WI38 (cell line): ENCODE results near the gene CCDC8.

Experiments
- H3K4me3 ChIP-seq: 2 replicates; pipeline ENCODE4 v1.5.1; 2011; ENCODE audit warnings: low read depth, mild to moderate bottlenecking, control low read depth, low read length
- TF ChIP-seq, protein P1 (sequence below): IDR thresholded peaks from 2 replicates; pipeline ENCODE4 v1.5.1; 2012; ENCODE audit warnings: low read depth, mild to moderate bottlenecking, control low read depth, low read length

Gene CCDC8, protein sequence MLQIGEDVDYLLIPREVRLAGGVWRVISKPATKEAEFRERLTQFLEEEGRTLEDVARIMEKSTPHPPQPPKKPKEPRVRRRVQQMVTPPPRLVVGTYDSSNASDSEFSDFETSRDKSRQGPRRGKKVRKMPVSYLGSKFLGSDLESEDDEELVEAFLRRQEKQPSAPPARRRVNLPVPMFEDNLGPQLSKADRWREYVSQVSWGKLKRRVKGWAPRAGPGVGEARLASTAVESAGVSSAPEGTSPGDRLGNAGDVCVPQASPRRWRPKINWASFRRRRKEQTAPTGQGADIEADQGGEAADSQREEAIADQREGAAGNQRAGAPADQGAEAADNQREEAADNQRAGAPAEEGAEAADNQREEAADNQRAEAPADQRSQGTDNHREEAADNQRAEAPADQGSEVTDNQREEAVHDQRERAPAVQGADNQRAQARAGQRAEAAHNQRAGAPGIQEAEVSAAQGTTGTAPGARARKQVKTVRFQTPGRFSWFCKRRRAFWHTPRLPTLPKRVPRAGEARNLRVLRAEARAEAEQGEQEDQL

DNA sequence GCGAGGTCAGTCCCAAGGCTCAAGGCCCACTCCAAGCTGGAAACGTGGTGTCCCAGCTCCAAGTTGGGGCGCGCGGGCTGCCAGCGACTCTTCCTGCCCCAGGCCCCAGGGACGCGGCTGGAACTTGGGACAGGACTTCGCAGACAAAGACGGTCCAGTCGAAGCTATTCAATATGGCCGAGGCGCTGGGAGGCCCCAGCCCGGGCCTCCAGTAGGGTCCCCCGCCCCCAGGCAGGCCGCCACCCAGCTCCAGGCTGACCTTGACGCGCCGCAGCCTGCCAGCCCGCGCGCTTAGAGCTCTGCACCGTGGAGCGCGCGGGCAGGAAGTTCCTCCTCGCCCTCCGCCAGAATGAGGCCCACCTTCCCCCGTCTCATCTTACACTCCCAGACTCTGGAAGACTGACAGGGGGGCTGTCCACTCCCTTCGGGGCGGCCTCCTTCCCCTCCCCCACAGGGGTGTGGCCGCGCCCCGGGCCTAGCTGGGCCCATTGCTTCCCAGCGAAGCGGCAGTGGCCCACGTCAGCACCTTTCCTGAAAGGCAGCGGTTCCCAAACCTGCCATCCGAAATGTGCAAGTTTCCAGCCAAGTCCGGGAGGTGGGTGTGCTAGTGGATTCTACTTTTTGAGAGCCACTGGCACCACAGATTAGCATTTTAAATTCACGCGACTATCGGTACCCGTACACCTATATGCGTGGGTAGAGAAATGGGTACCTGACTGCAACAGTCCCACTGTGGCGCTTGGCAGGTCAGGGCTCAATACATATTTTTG lies at the start of gene CCDC8:
Gene CCDC8 (minus strand): TSS at position 303 of the 770 bp plus-strand sequence. CDS start 754 bp downstream, outside the sequence.
- H3K4me3 ChIP-seq, result peak within 1 kb of the TSS; percentile 60
- TF ChIP-seq, protein P1, sequence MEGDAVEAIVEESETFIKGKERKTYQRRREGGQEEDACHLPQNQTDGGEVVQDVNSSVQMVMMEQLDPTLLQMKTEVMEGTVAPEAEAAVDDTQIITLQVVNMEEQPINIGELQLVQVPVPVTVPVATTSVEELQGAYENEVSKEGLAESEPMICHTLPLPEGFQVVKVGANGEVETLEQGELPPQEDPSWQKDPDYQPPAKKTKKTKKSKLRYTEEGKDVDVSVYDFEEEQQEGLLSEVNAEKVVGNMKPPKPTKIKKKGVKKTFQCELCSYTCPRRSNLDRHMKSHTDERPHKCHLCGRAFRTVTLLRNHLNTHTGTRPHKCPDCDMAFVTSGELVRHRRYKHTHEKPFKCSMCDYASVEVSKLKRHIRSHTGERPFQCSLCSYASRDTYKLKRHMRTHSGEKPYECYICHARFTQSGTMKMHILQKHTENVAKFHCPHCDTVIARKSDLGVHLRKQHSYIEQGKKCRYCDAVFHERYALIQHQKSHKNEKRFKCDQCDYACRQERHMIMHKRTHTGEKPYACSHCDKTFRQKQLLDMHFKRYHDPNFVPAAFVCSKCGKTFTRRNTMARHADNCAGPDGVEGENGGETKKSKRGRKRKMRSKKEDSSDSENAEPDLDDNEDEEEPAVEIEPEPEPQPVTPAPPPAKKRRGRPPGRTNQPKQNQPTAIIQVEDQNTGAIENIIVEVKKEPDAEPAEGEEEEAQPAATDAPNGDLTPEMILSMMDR, result no peak

DNA sequence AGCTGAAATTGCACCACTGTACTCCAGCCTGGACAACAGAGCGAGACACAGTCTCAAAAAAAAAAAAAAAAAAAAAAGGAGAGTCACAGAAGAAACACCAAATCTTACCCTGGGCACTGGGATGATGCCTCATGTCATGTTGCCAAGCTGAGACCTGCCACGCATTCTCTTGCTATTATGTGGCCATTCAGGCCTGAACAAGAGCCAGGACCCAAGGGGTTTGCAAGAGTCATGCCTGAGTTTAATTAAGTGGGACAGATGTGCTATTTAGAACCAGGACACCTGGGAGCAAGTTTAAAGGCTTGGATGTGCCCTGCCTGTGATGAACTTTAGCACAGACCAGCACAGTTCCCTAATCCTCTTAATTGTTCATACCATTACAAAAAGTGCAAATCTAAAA lies 48.2 kb upstream of the CCDC8 start:
- no peak overlapping the region for H3K4me3 ChIP-seq
- TF ChIP-seq, protein P1, result no peak

DNA sequence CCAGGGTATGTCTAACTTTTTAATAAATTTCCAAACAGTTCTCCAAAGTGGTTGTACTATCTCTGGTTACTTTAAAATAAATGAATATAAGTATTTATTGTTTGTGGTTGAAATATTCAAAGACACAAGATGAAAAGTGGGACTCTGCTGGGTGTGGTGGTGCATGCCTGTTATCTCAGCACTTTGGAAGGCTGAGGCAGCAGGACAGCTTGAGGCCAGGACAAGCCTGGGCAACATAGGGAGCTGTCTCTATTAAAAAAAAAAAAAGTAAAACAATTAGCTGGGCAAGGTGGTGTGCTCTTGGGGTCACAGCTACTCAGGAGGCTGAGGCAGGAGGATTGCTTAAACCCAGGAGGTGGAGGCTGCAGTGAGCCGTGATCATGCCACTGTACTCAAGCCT lies 47.6 kb upstream of the CCDC8 start:
- TF ChIP-seq, protein P1, result no peak
- no peak overlapping the region for H3K4me3 ChIP-seq

DNA sequence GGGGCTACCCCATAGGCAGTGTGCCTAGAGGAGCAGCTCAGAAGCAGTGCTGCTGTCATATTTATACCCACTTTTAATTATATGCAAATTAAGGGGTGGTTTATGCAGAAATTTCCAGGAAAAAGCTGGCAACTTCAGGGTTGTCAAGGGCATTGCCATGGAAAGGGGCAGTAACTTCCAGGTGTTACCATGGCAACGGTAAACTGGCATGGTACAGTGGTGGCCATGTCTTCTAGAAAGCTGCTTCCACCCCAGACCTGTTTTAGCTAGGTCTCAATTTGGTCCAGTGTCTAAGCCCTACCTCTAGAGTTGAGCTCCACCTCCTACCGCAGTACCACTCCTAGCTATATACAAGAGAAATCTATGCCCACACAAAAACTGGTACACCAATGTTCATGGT lies 46.7 kb upstream of the CCDC8 start:
- TF ChIP-seq, protein P1, result no peak

DNA sequence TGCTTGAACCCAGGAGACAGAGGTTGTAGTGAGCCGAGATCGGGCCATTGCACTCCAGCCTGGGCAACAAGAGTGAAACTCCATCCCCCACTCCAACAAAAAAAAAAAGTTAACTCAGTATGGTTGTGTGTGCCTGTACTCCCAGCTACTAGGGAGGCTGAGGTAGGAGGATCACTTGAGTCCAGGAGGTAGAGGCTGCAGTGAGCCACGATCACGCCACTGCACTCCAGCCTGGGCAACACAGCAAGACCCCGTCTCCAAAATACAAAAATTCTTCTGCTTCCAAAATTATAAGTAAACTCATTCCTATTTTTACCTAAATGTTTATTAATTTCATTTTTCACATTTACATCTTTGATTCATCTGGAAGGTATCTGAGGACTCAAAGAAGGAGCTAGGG lies 43.6 kb upstream of the CCDC8 start:
- TF ChIP-seq, protein P1, result no peak

More for the DNA sequence above, 46.7 kb upstream of the CCDC8 start:
- no peak overlapping the region for H3K4me3 ChIP-seq

DNA sequence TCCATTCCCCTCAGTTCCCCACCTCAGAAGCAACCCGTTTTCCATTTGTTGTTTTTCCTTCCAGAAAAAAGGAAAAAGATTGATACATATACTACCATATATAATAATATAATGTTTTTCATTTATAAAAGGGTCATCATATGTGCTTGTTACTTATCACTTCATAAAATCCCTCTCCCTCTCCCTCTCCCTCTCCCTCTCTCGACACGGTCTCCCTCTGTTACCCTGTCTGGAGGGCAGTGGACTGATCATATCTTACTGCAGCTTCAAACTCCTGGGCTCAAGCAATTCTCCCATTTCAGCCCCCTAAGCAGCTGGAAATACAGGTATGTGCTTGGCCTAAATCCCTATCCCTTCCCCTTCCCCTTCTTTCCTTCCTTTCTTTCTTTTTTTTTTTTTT lies 40.9 kb upstream of the CCDC8 start:
- H3K4me3 ChIP-seq, result no peak overlapping the region
- TF ChIP-seq, protein P1, result no peak

More for the DNA sequence above, 43.6 kb upstream of the CCDC8 start:
- H3K4me3 ChIP-seq, result no peak overlapping the region
